ENCODE measurements around the gene VTI1A.

The VTI1A gene

GRCh38 chr10:112791447-112791846 lies 344.4 kb downstream of the VTI1A start:
- DNase-seq, result no peak

- DNase-seq, result no peak
These were observed 345.6 kb downstream of the VTI1A start for GRCh38 chr10:112792487-112793201.

GRCh38 chr10:112793202-112793921 lies 346.3 kb downstream of the VTI1A start:
- no peak for DNase-seq

- no peak for DNase-seq
These were observed 347.2 kb downstream of the VTI1A start for GRCh38 chr10:112794201-112794600.

GRCh38 chr10:112795067-112795466 lies 348.1 kb downstream of the VTI1A start:
- DNase-seq, result no peak

- DNase-seq, result no peak
These were observed 350.2 kb downstream of the VTI1A start for GRCh38 chr10:112797197-112797596.

GRCh38 chr10:112797855-112798254 lies 350.8 kb downstream of the VTI1A start:
- no peak for DNase-seq

GRCh38 chr10:112799038-112799437 lies 352.0 kb downstream of the VTI1A start:
- DNase-seq, result no peak

- no peak for DNase-seq
These were observed 352.9 kb downstream of the VTI1A start for GRCh38 chr10:112799726-112800510.

GRCh38 chr10:112801004-112801403 lies 354.0 kb downstream of the VTI1A start:
- no peak for DNase-seq

GRCh38 chr10:112801748-112802147 lies 354.7 kb downstream of the VTI1A start:
- DNase-seq, result no peak

GRCh38 chr10:112802411-112803022 lies 355.5 kb downstream of the VTI1A start:
- no peak for DNase-seq

- no peak for DNase-seq
These were observed 357.0 kb downstream of the VTI1A start for GRCh38 chr10:112803961-112804401.

GRCh38 chr10:112805254-112805590 lies 358.2 kb downstream of the VTI1A start:
- DNase-seq, result no peak

GRCh38 chr10:112805701-112806100 lies 358.7 kb downstream of the VTI1A start:
- DNase-seq, result no peak

- no peak for DNase-seq
These were observed 360.0 kb downstream of the VTI1A start for GRCh38 chr10:112807013-112807412.

- DNase-seq, result no peak
These were observed 362.7 kb downstream of the VTI1A start for GRCh38 chr10:112809736-112810135.

GRCh38 chr10:112810711-112811151 lies 363.7 kb downstream of the VTI1A start:
- DNase-seq, result no peak

- no peak for DNase-seq
These were observed 364.9 kb downstream of the VTI1A start for GRCh38 chr10:112811741-112812551.

- DNase-seq, result no peak
These were observed 365.6 kb downstream of the VTI1A start for GRCh38 chr10:112812586-112812985.

- no peak for DNase-seq
These were observed 367.0 kb downstream of the VTI1A start for GRCh38 chr10:112813866-112814591.

Measured in activated CD4-positive, alpha-beta T cell treated with anti-CD3 and anti-CD28 coated beads, Interleukin-2, amount 50 U/mL, for 1 hour (primary cell).